Aorta (tissue), 5 donors: ENCODE measurements around the gene AFDN. TPM values are rescaled to one million over a fixed set of nuclear protein-coding genes. Genes with fewer than 3 reads are reported as not detected.

Experiments used
- ATAC-seq: fragments of 200-7000 bp; cut with Tn5 transposase; one replicate; pipeline ENCODE4 v1.9.1; 2022; ENCODE audit warnings: moderate library complexity; ENCODE audit not compliant: low FRiP score
- DNase-seq, 2 donors: peaks; one replicate each; pipeline ENCODE4 v3.0.0-alpha.2; 2020
- H3K27ac ChIP-seq, 2 donors: one replicate each; pipeline ENCODE4 v1.5.1; 2013; ENCODE audit warnings: low read length in 2 of 2, mild to moderate bottlenecking in 2 of 2, moderate library complexity in 2 of 2, control low read depth in 1 of 2, inconsistent platforms in 1 of 2, low read depth in 1 of 2
- H3K27me3 ChIP-seq, 2 donors: one replicate each; pipeline ENCODE4 v1.6.1; 2013; ENCODE audit warnings: control low read depth in 1 of 2, low read length in 1 of 2, mild to moderate bottlenecking in 1 of 2, moderate library complexity in 1 of 2; ENCODE audit not compliant: insufficient read depth in 2 of 2, control insufficient read depth in 1 of 2
- H3K36me3 ChIP-seq, 2 donors: one replicate each; pipeline ENCODE4 v1.6.1; 2013; ENCODE audit warnings: control low read depth in 1 of 2, low read length in 1 of 2, mild to moderate bottlenecking in 1 of 2; ENCODE audit not compliant: insufficient read depth in 2 of 2, control insufficient read depth in 1 of 2
- H3K4me1 ChIP-seq, 2 donors: one replicate each; pipeline ENCODE4 v1.6.1; 2013; ENCODE audit warnings: low read length in 2 of 2, control low read depth in 1 of 2, mild to moderate bottlenecking in 1 of 2, moderate library complexity in 1 of 2; ENCODE audit not compliant: insufficient read depth in 2 of 2, control insufficient read depth in 1 of 2
- H3K4me3 ChIP-seq, 2 donors: one replicate each; pipeline ENCODE4 v1.5.1; 2013; ENCODE audit warnings: low read length in 2 of 2, control low read depth in 1 of 2, mild to moderate bottlenecking in 1 of 2
- H3K9me3 ChIP-seq: one replicate; pipeline ENCODE4 v1.6.1; 2013; ENCODE audit warnings: mild to moderate bottlenecking, low read length; ENCODE audit not compliant: control insufficient read depth
- WGBS, 2 donors: extraction: QIAGEN DNeasy Blood & Tissue Kit; methylation state at CpG; one replicate each; pipeline ENCODE4 v1.1.7; 2013; 5-methylcytosine and 5-hydroxymethylcytosine counted together
- intact Hi-C, 2 donors: fragments of 100-400 bp; cut with DNase I; formaldehyde crosslinking; loops; one replicate each; pipeline versions ENCODE4 v1.14.2 to v1.15.0; 2022
- polyA plus RNA-seq, 2 donors: library from polyadenylated mRNA; stranded (reverse); fragments of 200-250 nt; gene quantifications; one replicate each; pipeline ENCODE4 v1.2.3, GENCODE V29; 2013
- total RNA-seq, 2 donors: library from RNA; stranded (reverse); fragmentation: NEBNext Ultra II Directional; extraction: Animal tissue kit (Norgen Biotek cat#: 25700); gene quantifications; one replicate each; pipeline ENCODE4 v1.2.1, GENCODE V29; 2021
- donor health status: healthy with polysubstance abuse.
- donor health status: Bipolar disorder and iron deficiency.
- donor health status: DM: no; HTN: no; CAD: no.
- donor health status: DM: no; HTN: no; CAD: no.
- donor health status: DM: yes; HTN: yes; CAD: no.

The AFDN gene
- total and polyA plus RNA-seq, 4 donors: 15.5 to 99.2 (median 47.5) TPM

DNA sequence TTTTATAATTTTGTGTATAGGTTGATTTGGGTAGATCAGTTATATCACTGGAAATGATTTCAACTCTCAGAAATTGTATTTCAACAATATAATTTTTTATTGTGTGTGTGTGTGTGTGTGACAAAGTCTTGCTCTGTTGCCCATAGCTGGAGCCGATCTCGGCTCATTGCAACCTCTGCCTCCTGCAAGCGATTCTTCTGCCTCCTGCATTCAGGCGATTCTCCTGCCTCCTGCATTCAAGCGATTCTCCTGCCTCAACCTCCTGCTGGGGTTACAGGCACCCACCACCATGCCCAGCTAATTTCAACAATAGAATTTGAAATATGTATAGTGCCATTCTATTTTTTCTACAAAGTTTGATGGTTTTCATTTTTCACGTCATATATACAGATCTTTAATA, 24.1 kb downstream of the AFDN start:
- Histone ChIP-seq H3K9me3 (no peaks in the 10 kb centered on the region), H3K36me3 (no peaks in the 10 kb centered on the region), H3K27me3 (peaks cover 0 to 1% of the 10 kb centered on the region in 2 donors), H3K27ac (no peak overlapping the region), H3K4me1 (peaks cover 0 to 4% of the 10 kb centered on the region in 2 donors), H3K4me3 (no peak overlapping the region)
- ATAC-seq (no peak), DNase-seq (no peak)
- 96 to 97% methylated on average over 6 of the region's 6 CpGs for WGBS, 2 donors
- intact Hi-C loops: no loop called here

DNA sequence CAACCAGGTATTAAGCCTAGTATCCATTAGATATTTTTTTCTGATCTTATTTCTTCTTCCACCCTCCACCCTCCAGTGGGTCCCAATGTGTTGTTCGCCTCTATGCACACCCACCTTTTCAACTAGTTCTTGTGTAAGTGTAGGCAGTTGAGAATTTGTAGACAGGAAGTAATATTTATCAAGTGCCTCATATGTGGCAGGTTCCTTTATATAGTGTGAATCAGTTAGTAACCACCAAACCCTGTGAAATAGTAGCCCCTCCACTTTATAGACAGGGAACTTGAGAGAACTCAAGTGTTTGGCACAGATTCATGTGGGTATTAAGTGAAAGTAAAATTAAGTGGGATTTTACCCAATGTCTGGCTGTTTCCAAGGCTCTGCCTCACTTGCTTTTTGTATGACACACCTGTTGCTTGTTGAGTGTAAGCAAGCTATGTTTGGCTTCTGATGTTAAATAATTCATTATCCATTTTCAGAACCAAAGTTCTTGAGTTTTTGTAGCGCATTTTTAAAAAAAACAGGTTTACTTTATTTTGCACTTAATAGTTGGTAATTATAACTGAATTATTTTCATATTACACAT, 24.8 kb downstream of the AFDN start:
- ATAC-seq (no peak), DNase-seq (no peak)
- H3K27me3 ChIP-seq: peaks cover 0 to 1% of the 10 kb centered on the region in 2 donors
- H3K27ac ChIP-seq: no peak overlapping the region
- WGBS, 2 donors: 96 to 98% methylated on average over 2 of the region's 2 CpGs
- intact Hi-C loops: no loop called here
- no peaks in the 10 kb centered on the region for H3K36me3 ChIP-seq
- no peak overlapping the region for H3K4me3 ChIP-seq
- H3K9me3 ChIP-seq: no peaks in the 10 kb centered on the region
- peaks cover 0 to 4% of the 10 kb centered on the region in 2 donors for H3K4me1 ChIP-seq

DNA sequence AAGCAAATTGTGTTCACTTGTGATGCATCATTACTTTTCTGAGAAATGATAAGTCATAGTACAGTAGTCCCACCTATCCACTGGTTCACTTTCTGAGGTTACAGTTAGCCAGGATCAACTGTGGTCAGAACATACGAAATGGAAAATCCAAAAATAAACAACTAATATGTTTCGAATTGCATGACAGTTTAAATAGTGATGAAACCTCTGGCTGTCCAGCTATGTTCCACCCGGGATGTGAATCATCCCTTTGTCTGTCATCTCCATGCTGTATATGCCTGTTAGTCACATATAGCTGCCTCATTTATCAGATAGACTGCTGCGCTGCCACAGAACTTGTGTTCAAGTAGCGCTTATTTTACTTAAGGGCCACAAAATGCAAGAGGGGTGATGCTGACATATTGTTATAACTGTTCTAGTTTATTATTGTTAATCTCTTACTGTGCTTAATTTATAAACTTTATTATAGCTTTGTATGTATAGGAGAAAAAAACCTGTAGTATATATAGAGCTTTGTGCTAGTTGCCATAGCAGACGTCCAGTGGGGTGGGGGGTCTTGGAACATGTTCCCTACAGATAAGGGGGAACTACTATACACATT, 29.2 kb downstream of the AFDN start:
- DNase-seq: no peak
- Histone ChIP-seq H3K9me3 (no peaks in the 10 kb centered on the region), H3K4me3 (no peak overlapping the region), H3K27ac (no peak overlapping the region), H3K36me3 (no peaks in the 10 kb centered on the region), H3K4me1 (peaks cover 2 to 8% of the 10 kb centered on the region in 2 donors), H3K27me3 (no peaks in the 10 kb centered on the region)
- intact Hi-C loops: no loop called here
- 81 to 88% methylated on average over 6 of the region's 6 CpGs for WGBS, 2 donors
- ATAC-seq: no peak

DNA sequence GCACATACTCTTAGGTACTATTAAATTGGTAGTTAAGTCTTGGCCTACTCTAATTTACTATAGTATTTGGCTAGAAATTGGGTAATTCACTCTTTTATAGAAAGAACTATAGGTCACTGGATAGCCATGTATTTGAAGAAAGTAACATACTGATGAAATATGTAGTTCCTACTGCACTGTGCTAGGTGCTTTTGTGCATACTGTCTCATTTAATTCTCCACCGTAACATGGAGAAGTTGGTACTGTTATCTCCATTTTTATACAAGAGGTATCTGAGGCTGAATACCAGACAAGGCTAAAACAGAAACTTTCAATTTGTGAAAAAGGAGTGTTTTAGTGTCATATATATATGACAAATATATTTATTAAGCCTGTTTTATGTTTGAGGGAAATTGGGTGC, 29.8 kb downstream of the AFDN start:
- DNase-seq: no peak
- Histone ChIP-seq H3K27me3 (no peaks in the 10 kb centered on the region), H3K9me3 (no peaks in the 10 kb centered on the region), H3K27ac (no peak overlapping the region), H3K4me3 (no peak overlapping the region), H3K4me1 (peaks cover 2 to 8% of the 10 kb centered on the region in 2 donors), H3K36me3 (no peaks in the 10 kb centered on the region)
- intact Hi-C loops: no loop called here
- WGBS, 2 donors: 96 to 100% methylated on average over 1 of the region's 1 CpG
- no peak for ATAC-seq

DNA sequence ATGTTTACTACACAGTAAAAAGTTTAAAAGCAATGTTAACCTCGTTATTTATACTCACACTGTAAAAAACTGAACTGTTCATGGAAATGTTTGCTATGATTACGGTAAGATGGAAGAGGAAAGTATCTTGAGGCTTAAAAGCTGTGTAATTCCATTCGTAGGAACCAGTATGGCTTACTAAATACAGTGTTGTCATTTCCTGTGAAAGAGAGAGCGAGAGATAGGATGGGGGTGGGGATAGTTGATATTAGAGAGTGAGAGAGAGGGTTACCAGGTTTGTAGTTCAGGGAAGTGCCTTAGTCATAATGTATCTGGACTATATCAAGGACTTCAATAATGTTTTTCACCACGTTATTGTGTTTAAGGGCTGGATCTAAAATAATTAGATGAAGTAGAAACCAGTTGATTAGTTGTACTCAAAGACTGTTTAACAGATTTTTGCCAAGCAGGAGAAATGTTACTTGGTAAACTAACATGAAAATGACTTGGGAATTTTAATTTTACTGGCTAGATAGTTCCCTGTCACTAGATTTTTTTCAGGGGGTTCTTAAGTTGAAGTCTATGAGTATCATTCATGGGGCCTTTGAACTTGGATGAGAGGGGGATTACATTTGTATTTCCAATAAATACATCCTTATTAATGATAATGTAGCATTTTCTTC, 30.4 kb downstream of the AFDN start:
- DNase-seq (no peak), ATAC-seq (no peak)
- 88 to 93% methylated on average over 5 of the region's 5 CpGs for WGBS, 2 donors
- Histone ChIP-seq H3K27me3 (no peaks in the 10 kb centered on the region), H3K4me3 (no peak overlapping the region), H3K36me3 (no peaks in the 10 kb centered on the region), H3K4me1 (peaks cover 2 to 8% of the 10 kb centered on the region in 2 donors), H3K27ac (no peak overlapping the region), H3K9me3 (no peaks in the 10 kb centered on the region)
- intact Hi-C loops: no loop called here

DNA sequence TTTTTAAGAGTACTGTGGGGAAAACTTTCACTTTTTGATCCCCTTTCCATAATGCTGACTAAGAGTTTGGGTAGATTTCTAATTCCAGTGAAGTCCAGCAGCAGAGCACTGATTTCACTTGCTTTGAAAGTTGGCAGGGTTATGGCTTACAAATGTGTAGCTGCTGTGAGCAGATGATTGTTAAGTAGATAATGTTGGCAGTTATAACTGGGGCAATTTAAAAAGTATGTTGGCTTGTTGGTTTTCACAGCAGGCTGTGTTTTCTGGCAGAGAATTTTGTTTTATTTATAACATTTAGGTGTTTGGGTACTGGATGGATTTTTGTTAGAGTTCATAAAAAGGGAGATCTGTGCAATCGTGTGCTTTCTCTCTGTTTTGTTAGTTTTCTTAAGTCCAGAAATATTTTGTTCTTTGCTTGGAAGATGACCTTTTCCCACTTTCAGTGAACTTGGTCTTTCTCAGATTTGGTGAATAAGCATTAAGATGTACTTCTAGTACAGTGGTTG, 31.4 kb downstream of the AFDN start:
- H3K4me1 ChIP-seq: peaks cover 2 to 8% of the 10 kb centered on the region in 2 donors
- no peaks in the 10 kb centered on the region for H3K36me3 ChIP-seq
- H3K4me3 ChIP-seq: no peak overlapping the region
- no peaks in the 10 kb centered on the region for H3K9me3 ChIP-seq
- WGBS, 2 donors: 0 to 7% methylated on average over 1 of the region's 1 CpG
- H3K27me3 ChIP-seq: no peaks in the 10 kb centered on the region
- no peak overlapping the region for H3K27ac ChIP-seq
- ATAC-seq (no peak), DNase-seq (no peak)
- intact Hi-C loops: no loop called here

DNA sequence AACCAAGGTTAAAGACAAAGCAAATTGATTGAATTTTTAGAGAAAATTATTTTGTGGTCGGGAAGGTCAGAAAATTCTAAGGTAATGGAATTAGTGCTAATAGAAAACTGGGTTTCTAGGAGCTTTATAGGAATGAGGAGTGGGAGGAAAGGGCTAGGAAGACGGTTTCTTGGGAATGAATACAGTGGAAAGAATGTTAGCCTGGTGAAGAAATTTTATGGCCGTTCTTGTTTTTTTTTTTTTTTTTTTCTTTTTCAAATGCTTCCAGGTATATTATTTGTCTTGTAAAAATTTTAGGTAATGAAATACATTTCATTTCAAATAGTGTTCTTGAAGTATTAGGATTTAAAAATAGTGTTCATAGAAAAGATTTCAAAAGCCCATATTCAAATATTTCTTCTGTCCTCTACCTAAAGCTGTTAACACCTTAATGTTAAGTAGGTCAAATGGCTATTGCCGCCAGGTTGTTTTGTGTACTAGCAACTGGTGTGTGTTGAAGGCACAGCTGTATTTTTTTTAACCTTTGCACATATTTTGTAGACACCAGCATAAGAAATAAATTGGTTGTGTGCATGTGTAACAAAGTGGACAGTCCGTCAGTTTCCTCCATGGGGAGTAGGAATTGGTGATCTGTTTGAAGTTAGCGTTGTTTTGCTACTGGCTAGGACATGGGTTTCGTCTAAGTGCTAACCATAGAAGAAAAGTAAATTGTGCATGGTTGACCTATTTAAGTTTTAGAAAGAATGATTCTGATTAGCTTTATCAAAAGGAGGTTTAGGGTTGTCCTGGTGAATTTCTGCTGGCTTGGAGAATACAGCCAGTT, 32.3 kb downstream of the AFDN start:
- Histone ChIP-seq H3K36me3 (no peaks in the 10 kb centered on the region), H3K9me3 (no peaks in the 10 kb centered on the region), H3K4me1 (peaks cover 2 to 8% of the 10 kb centered on the region in 2 donors), H3K27me3 (no peaks in the 10 kb centered on the region), H3K27ac (no peak overlapping the region), H3K4me3 (no peak overlapping the region)
- intact Hi-C loops: no loop called here
- DNase-seq (no peak), ATAC-seq (no peak)
- WGBS, 2 donors: 63 to 65% methylated on average over 7 of the region's 7 CpGs

DNA sequence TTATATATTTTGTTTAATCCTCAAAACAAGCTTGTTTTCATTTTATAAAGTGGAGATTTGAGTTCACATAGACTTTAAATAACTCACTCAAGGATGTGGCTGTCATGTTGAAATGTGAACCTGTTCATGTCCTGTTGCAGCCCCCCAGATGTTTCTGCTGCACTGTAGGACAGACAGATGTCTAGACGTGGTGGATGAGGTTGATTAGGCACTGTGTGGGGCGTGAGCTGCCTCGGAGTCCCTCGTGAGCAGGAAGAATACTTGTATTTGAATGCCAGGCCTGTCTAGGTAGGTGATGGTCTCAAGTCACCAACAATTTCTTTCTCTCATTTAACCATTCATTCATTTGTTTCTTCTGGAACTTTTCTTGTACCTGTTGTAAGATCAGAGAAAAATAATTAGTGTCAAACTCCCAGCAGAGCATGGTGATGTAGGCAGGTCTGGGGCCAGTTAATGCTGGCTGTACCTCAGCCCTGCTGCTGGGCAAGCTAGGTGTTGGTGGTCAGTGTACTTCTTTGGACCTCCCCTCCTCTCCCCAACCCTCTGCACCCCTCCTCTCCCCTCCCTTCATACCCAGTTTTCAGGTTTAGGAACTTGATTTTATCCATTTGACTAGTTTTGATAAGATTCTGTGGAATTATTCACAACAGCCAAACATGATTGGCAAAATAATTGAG, 34.0 kb downstream of the AFDN start:
- intact Hi-C loops: no loop called here
- no peaks in the 10 kb centered on the region for H3K9me3 ChIP-seq
- H3K36me3 ChIP-seq: no peaks in the 10 kb centered on the region
- peaks cover 2 to 8% of the 10 kb centered on the region in 2 donors for H3K4me1 ChIP-seq
- ATAC-seq (no peak), DNase-seq (no peak)
- H3K27me3 ChIP-seq: no peaks in the 10 kb centered on the region
- WGBS, 2 donors: 86 to 88% methylated on average over 4 of the region's 4 CpGs
- no peak overlapping the region for H3K27ac ChIP-seq
- no peak overlapping the region for H3K4me3 ChIP-seq
